A673 (cell line): ENCODE data around the gene TAAR8.
"Not testable (repeated sequence)": the region's sequence is repeated elsewhere in the genome, so short reads cannot be mapped to it uniquely, and the experiment has no call there.

Experiments used
- EZH2 ChIP-seq: fragments of 200-600 bp; sonication (generic); IDR thresholded peaks from 2 replicates; pipeline ENCODE4 v1.6.1; 2017; ENCODE audit warnings: borderline replicate concordance, low read depth, mild to moderate bottlenecking, mixed read lengths, antibody characterized with exemption, low read length; ENCODE audit not compliant: poor library complexity, severe bottlenecking
- TF ChIP-seq, protein P1 (sequence below): fragments of 300-800, 200-600 bp; sonication (generic); conservative IDR thresholded peaks from 2 replicates; pipeline ENCODE4 v1.5.1; 2017; ENCODE audit warnings: low read depth, mild to moderate bottlenecking, antibody characterized with exemption, low read length, moderate library complexity, mixed read lengths

DNA sequence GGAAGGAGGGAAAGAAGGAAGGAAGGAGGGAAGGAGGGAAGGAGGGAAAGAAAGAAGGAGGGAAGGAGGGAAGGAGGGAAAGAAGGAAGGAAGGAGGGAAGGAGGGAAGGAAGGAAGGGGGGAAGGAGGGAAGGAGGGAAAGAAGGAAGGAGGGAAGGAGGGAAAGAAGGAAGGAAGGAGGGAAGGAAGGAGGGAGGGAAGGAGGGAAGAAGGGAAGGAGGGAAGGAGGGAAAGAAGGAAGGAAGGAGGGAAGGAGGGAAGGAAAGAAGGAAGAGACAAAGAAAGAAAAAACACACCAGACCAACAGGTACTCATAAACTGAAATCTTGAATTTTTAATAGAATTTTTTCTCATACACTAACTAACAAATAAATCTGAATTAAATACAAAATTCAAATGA, 48.4 kb downstream of the TAAR8 start:
- TF ChIP-seq EZH2: not testable (repeated sequence)
- TF ChIP-seq, protein P1, sequence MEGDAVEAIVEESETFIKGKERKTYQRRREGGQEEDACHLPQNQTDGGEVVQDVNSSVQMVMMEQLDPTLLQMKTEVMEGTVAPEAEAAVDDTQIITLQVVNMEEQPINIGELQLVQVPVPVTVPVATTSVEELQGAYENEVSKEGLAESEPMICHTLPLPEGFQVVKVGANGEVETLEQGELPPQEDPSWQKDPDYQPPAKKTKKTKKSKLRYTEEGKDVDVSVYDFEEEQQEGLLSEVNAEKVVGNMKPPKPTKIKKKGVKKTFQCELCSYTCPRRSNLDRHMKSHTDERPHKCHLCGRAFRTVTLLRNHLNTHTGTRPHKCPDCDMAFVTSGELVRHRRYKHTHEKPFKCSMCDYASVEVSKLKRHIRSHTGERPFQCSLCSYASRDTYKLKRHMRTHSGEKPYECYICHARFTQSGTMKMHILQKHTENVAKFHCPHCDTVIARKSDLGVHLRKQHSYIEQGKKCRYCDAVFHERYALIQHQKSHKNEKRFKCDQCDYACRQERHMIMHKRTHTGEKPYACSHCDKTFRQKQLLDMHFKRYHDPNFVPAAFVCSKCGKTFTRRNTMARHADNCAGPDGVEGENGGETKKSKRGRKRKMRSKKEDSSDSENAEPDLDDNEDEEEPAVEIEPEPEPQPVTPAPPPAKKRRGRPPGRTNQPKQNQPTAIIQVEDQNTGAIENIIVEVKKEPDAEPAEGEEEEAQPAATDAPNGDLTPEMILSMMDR: not testable (repeated sequence)
